HepG2 (cell line): ENCODE results near the gene DDX43. TPM values are rescaled to one million over a fixed set of nuclear protein-coding genes. Genes with fewer than 3 reads are reported as not detected.
A peak's percentile ranks its signal among the peaks of the same experiment; 100 is the strongest.

Experiments used
- ATAC-seq: fragments of 200-7000 bp; cut with Tn5 transposase; 3 replicates; pipeline ENCODE4 v1.9.1; 2020; ENCODE audit warnings: mild to moderate bottlenecking, moderate library complexity
- BruUV-seq: library from RNA; stranded (reverse); fragments of 400-500 nt; replicated peaks from 2 replicates; lab custom pipeline; 2021; lab: Mats Ljungman, UMichigan
- CTCF ChIA-PET: fragments of 300-600 bp; formaldehyde crosslinking; extraction: SDS; loops from one replicate; lab custom pipeline; 2021; ENCODE audit warnings: low total read pairs, inconsistent platforms, low intra/inter-chr PET ratio; lab: Yijun Ruan, JAX
- POLR2A ChIA-PET: fragments of 350-600 bp; sonication (Branson Sonifier 250); formaldehyde crosslinking; loops from one replicate; lab custom pipeline; 2020; ENCODE audit warnings: antibody characterized with exemption, inconsistent platforms; lab: Yijun Ruan, JAX
- DNase-seq: peaks from one replicate; pipeline ENCODE4 v3.0.0-alpha.2; 2015; ENCODE audit warnings: low spot score
- FAIRE-seq: peaks from 3 replicates; lab custom pipeline; 2011; peaks lifted over from hg19 to GRCh38; lab: Jason Lieb, UNC
- H2AFZ ChIP-seq: one replicate; pipeline ENCODE4 v1.6.1; 2011; ENCODE audit warnings: low read length, inconsistent platforms
- H3K27ac ChIP-seq: fragments of 300-600 bp; 3 replicates; pipeline ENCODE4 v1.8.0; 2011; ENCODE audit warnings: mixed run types, mild to moderate bottlenecking, mixed read lengths, low read length, inconsistent platforms; ENCODE audit not compliant: insufficient read depth; ENCODE audit errors: extremely low read length
- H3K27me3 ChIP-seq, 2 experiments: fragments of 200-600 bp in 1 of 2; 2 replicates in 1 of 2; 3 replicates in 1 of 2; pipeline versions ENCODE4 v1.6.0 to v1.8.0; 2011; ENCODE audit warnings: low read length in 2 of 2, mild to moderate bottlenecking in 2 of 2, moderate library complexity in 2 of 2, inconsistent platforms in 1 of 2; ENCODE audit not compliant: insufficient read depth in 2 of 2, control insufficient read depth in 1 of 2
- H3K36me3 ChIP-seq, 2 experiments: fragments of 200-600 bp in 1 of 2; replicated peaks in 1 of 2; 2 replicates in 1 of 2; 3 replicates in 1 of 2; pipeline versions ENCODE4 v1.5.1 to v1.8.0; 2011; ENCODE audit warnings: low read length in 2 of 2, inconsistent platforms in 1 of 2; ENCODE audit not compliant: insufficient read depth in 2 of 2, control insufficient read depth in 1 of 2
- H3K4me1 ChIP-seq: 2 replicates; pipeline ENCODE4 v1.5.1; 2012; ENCODE audit warnings: low read length, inconsistent platforms; ENCODE audit not compliant: insufficient read depth
- H3K4me2 ChIP-seq: 2 replicates; pipeline ENCODE4 v1.6.0; 2011; ENCODE audit warnings: low read depth, low read length, inconsistent platforms
- H3K4me3 ChIP-seq, 3 experiments: fragments of 200-600 bp in 1 of 3; sonication (generic), shearing (Covaris generic) in 1 of 3; replicated peaks in 1 of 3; 2 replicates each; pipeline ENCODE4 v1.5.1; 2011 to 2016; ENCODE audit warnings: low read length in 3 of 3, inconsistent platforms in 2 of 3, low read depth in 2 of 3, mild to moderate bottlenecking in 2 of 3, control low read depth in 1 of 3, mixed read lengths in 1 of 3; ENCODE audit not compliant: insufficient read depth in 1 of 3
- H3K79me2 ChIP-seq: one replicate; pipeline ENCODE4 v1.6.1; 2011; ENCODE audit warnings: low read length, inconsistent platforms; ENCODE audit not compliant: insufficient read depth
- H3K9ac ChIP-seq: 2 replicates; pipeline ENCODE4 v1.6.0; 2011; ENCODE audit warnings: mild to moderate bottlenecking, low read depth, low read length, inconsistent platforms; ENCODE audit not compliant: insufficient read depth
- H3K9me3 ChIP-seq: 2 replicates; pipeline ENCODE4 v1.5.1; 2012; ENCODE audit warnings: mild to moderate bottlenecking, low read length
- H4K20me1 ChIP-seq: 2 replicates; pipeline ENCODE4 v1.6.0; 2011; ENCODE audit warnings: inconsistent platforms, mild to moderate bottlenecking, low read length, moderate library complexity; ENCODE audit not compliant: insufficient read depth
- AKAP8 ChIP-seq: sonication (generic); formaldehyde crosslinking; IDR thresholded peaks from 2 replicates; pipeline ENCODE4 v1.5.1; 2020; ENCODE audit warnings: mild to moderate bottlenecking, missing genetic modification reagents
- CEBPB ChIP-seq: IDR thresholded peaks from 2 replicates; pipeline ENCODE4 v1.6.1; 2011; ENCODE audit warnings: low read depth, low read length, improper control_type of control experiment, borderline replicate concordance
- CEBPG ChIP-seq: IDR thresholded peaks from 2 replicates; pipeline ENCODE4 v1.6.1; 2016
- CREB1 ChIP-seq, 2 experiments: fragments of 450-650 bp in 1 of 2; IDR thresholded peaks; 2 replicates each; pipeline ENCODE4 v1.6.1; 2016 to 2017; ENCODE audit warnings: control low read depth in 1 of 2, mild to moderate bottlenecking in 1 of 2, missing compliant biosample characterization in 1 of 2, missing genetic modification characterization in 1 of 2
- CREM ChIP-seq, 2 experiments: sonication (generic) in 1 of 2; formaldehyde crosslinking in 1 of 2; IDR thresholded peaks; 2 replicates each; pipeline versions ENCODE4 v1.4.0 to v1.6.1; 2016 to 2020; ENCODE audit warnings: antibody characterized with exemption in 1 of 2, mild to moderate bottlenecking in 1 of 2, missing genetic modification reagents in 1 of 2
- EED ChIP-seq: sonication (generic); formaldehyde crosslinking; IDR thresholded peaks from 2 replicates; pipeline ENCODE4 v1.5.0; 2020; ENCODE audit warnings: mild to moderate bottlenecking, missing genetic modification reagents
- EP300 ChIP-seq, 3 experiments: sonication (generic) in 1 of 3; formaldehyde crosslinking in 1 of 3; IDR thresholded peaks; 2 replicates each; pipeline versions ENCODE4 v1.5.1 to v1.6.1; 2011 to 2020; ENCODE audit warnings: low read depth in 2 of 3, low read length in 2 of 3, borderline replicate concordance in 1 of 3, improper control_type of control experiment in 1 of 3, mild to moderate bottlenecking in 1 of 3, missing genetic modification reagents in 1 of 3, moderate library complexity in 1 of 3
- HOXA5 ChIP-seq: sonication (generic); formaldehyde crosslinking; IDR thresholded peaks from 2 replicates; pipeline ENCODE4 v1.4.0; 2020; ENCODE audit warnings: missing genetic modification reagents
- MEF2D ChIP-seq: sonication (generic); formaldehyde crosslinking; IDR thresholded peaks from 2 replicates; pipeline ENCODE4 v1.5.1; 2020; ENCODE audit warnings: mild to moderate bottlenecking, missing genetic modification reagents
- NR0B2 ChIP-seq: sonication (generic); formaldehyde crosslinking; IDR thresholded peaks from 2 replicates; pipeline ENCODE4 v1.4.0; 2020; ENCODE audit warnings: mild to moderate bottlenecking, missing genetic modification reagents
- REPIN1 ChIP-seq: sonication (generic); formaldehyde crosslinking; IDR thresholded peaks from 2 replicates; pipeline ENCODE4 v1.8.0; 2022; ENCODE audit warnings: missing genetic modification reagents, low read depth, mild to moderate bottlenecking, borderline replicate concordance
- SMYD3 ChIP-seq: sonication (generic); formaldehyde crosslinking; IDR thresholded peaks from 2 replicates; pipeline ENCODE4 v1.8.1; 2023; ENCODE audit warnings: mild to moderate bottlenecking, missing genetic modification reagents
- SOX13 ChIP-seq, 3 experiments: fragments of 450-650 bp in 1 of 3; sonication (generic) in 1 of 3; formaldehyde crosslinking in 1 of 3; IDR thresholded peaks in 2 of 3; conservative IDR thresholded peaks in 1 of 3; 2 replicates each; pipeline versions ENCODE4 v1.5.0 to v1.6.1; 2016 to 2020; ENCODE audit warnings: antibody characterized with exemption in 1 of 3, mild to moderate bottlenecking in 1 of 3, missing compliant biosample characterization in 1 of 3, missing genetic modification reagents in 1 of 3, moderate library complexity in 1 of 3
- ZBTB46 ChIP-seq: sonication (generic); formaldehyde crosslinking; IDR thresholded peaks from 2 replicates; pipeline ENCODE4 v1.4.0; 2020; ENCODE audit warnings: mild to moderate bottlenecking, missing genetic modification reagents, borderline replicate concordance
- ZNF101 ChIP-seq: sonication (generic); formaldehyde crosslinking; IDR thresholded peaks from 2 replicates; pipeline ENCODE4 v1.4.0; 2020; ENCODE audit warnings: mild to moderate bottlenecking, low read depth, missing genetic modification reagents, borderline replicate concordance
- ZNF224 ChIP-seq: sonication (generic); formaldehyde crosslinking; IDR thresholded peaks from 2 replicates; pipeline ENCODE4 v1.5.0; 2020; ENCODE audit warnings: mild to moderate bottlenecking, missing genetic modification reagents
- ZNF274 ChIP-seq: sonication (generic); formaldehyde crosslinking; IDR thresholded peaks from 2 replicates; pipeline ENCODE4 v1.5.1; 2020; ENCODE audit warnings: mild to moderate bottlenecking, missing genetic modification reagents
- ZNF275 ChIP-seq: sonication (generic); formaldehyde crosslinking; IDR thresholded peaks from 2 replicates; pipeline ENCODE4 v1.8.0; 2022; ENCODE audit warnings: missing genetic modification reagents, mild to moderate bottlenecking, inconsistent platforms, borderline replicate concordance
- ZNF839 ChIP-seq: sonication (generic); formaldehyde crosslinking; IDR thresholded peaks from 2 replicates; pipeline ENCODE4 v1.4.0; 2020; ENCODE audit warnings: missing genetic modification reagents, mild to moderate bottlenecking, borderline replicate concordance
- ZSCAN31 ChIP-seq: sonication (generic); formaldehyde crosslinking; IDR thresholded peaks from 2 replicates; pipeline ENCODE4 v1.5.0; 2020; ENCODE audit warnings: low read depth, mild to moderate bottlenecking, missing genetic modification reagents
- WGBS: methylation state at CpG from one replicate; pipeline ENCODE4 v1.1.6; 2017; ENCODE audit warnings: low lambda C conversion rate; 5-methylcytosine and 5-hydroxymethylcytosine counted together
- in situ Hi-C: cut with HindIII; loops from 2 replicates; pipeline ENCODE4 v1.10.0; 2017; ENCODE audit warnings: low pct_unique_long_range_greater_than_20kb; ENCODE audit not compliant: extremely low pct_ligation_motif_present
- intact Hi-C: fragments of 100-400 bp; cut with micrococcal nuclease; formaldehyde crosslinking; loops from one replicate; pipeline ENCODE4 v1.10.0; 2022; ENCODE audit not compliant: unreplicated experiment
- polyA plus RNA-seq, 8 experiments: library from polyadenylated mRNA; depleted of rRNA in 3 of 8; stranded (reverse) in 7 of 8; unstranded in 1 of 8; fragments of >200 nt; fragmentation: Illumina TruSeq in 4 of 8; extraction: Trizol in 4 of 8; gene quantifications; 2 replicates each; pipeline versions ENCODE4 v1.2.1 to v1.2.3, GENCODE V29; 2011 to 2016; ENCODE audit warnings: low read depth in 4 of 8, missing spikeins in 1 of 8, mixed read lengths in 1 of 8; ENCODE audit not compliant: insufficient read depth in 1 of 8
- total RNA-seq, 5 experiments: library from RNA; depleted of rRNA; stranded (reverse); fragments of >200 nt; fragmentation: Illumina TruSeq; extraction: Trizol; gene quantifications; 2 replicates each; pipeline ENCODE4 v1.2.3, GENCODE V29; 2016; ENCODE audit warnings: low read depth in 1 of 5

Gene DDX43
- total and polyA plus RNA-seq, 2 of the 13 experiments (the other 11 are each of a cell fraction or from before 2014, with no cell fraction given), result not detected

GRCh38 chr6:73455865-73456629, 61.4 kb downstream of the DDX43 start:
- DNase-seq (peak; percentile 50), FAIRE-seq (peak; percentile 72), ATAC-seq (peak; percentile 69)
- Histone ChIP-seq H3K27me3 (no peaks in the 10 kb centered on the region), H2AFZ (no peak overlapping the region), H3K4me2 (no peak overlapping the region; the same call in 1 of the 2 replicates), H3K79me2 (no peaks in the 10 kb centered on the region), H3K27ac (no peak overlapping the region), H3K36me3 (no peaks in the 10 kb centered on the region), H3K9me3 (no peaks in the 10 kb centered on the region), H3K4me3 (no peak overlapping the region), H4K20me1 (no peaks in the 10 kb centered on the region), H3K4me1 (peaks cover 24% of the 10 kb centered on the region), H3K9ac (no peak overlapping the region)
- ChIA-PET POLR2A (no interaction called here), CTCF (no interaction called here)
- WGBS, result 2% methylated on average over 3 of the region's 3 CpGs
- intact Hi-C loops (no loop called here), in situ Hi-C loops (no loop called here)
- no TSS peak for BruUV-seq
- TF ChIP-seq EED (no peak), ZNF101 (CRISPR knock-in tag) (no peak), ZNF275 (CRISPR knock-in tag) (no peak), CREB1 (IDR thresholded peaks at IDR 0.05) (no peak), CREB1 (CRISPR knock-in tag; IDR thresholded peaks at IDR 0.05) (peak; percentile 52), HOXA5 (CRISPR knock-in tag) (no peak), CEBPB (peak; percentile 95), ZBTB46 (no peak), CEBPG (CRISPR knock-in tag) (peak; percentile 91), ZNF224 (no peak), ZNF274 (CRISPR knock-in tag) (no peak), CREM (IDR thresholded peaks at IDR 0.05) (0 out of 2 replicates have a peak, but pooled peaks have one; percentile 6), CREM (CRISPR knock-in tag; IDR thresholded peaks at IDR 0.05) (no peak), SMYD3 (CRISPR knock-in tag) (no peak), NR0B2 (no peak), AKAP8 (no peak), REPIN1 (no peak), ZNF839 (CRISPR knock-in tag) (no peak), MEF2D (no peak), ZSCAN31 (CRISPR knock-in tag) (no peak), EP300 (IDR thresholded peaks at IDR 0.05; ENCODE audit: low read depth in 2 of 2, low read length in 2 of 2) (0 out of 4 replicates have a peak, but pooled peaks of 1 of the 2 experiments have one; percentile 29), EP300 (CRISPR knock-in tag; IDR thresholded peaks at IDR 0.05; ENCODE audit: borderline replicate concordance) (no peak), SOX13 (IDR thresholded peaks at IDR 0.05) (no peak), SOX13 (CRISPR knock-in tag; conservative IDR thresholded peaks at IDR 0.05 in 1 of 2, IDR thresholded peaks at IDR 0.05 in 1 of 2) (peak in 1 of 2 experiments; percentile 44; a peak in 1 of 4 replicates)
